Skeletal muscle cell (primary cell): ENCODE results near the gene ZDHHC8.

Source experiments
- DNase-seq: peaks from one replicate; pipeline ENCODE4 v3.0.0-alpha.2; 2010; ENCODE audit warnings: low read depth
- H3K4me3 ChIP-seq: 2 replicates; pipeline ENCODE4 v1.5.1; 2011; ENCODE audit warnings: low read depth, mild to moderate bottlenecking, control low read depth, low read length, moderate library complexity

Gene ZDHHC8

GRCh38 chr22:20172141-20172613 is 40.6 kb downstream of the ZDHHC8 start:
- no peak for DNase-seq
- H3K4me3 ChIP-seq, result no peak overlapping the region

DNA sequence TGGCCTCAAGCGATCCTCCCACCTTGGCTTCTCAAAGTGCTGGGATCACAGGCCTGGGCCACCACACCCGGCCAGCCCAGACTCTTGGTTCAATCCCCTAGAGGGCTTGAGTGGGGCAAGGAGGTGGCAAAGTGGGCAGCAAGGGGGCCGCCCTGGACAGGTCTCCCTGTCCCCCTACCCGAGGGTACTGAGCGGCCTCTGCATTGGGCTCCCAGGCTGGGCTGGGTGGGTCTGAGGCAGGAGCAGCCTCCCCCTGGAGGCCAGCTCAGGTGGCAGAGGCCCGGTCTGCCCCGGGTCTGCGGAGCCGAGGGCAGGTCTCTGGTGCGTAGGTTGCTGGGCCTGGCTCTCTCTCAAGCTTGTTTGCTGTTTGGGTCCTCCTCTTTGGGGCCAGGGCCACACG is 41.6 kb downstream of the ZDHHC8 start:
- H3K4me3 ChIP-seq, result no peak overlapping the region
- no peak for DNase-seq

GRCh38 chr22:20173772-20174171 is 42.2 kb downstream of the ZDHHC8 start:
- H3K4me3 ChIP-seq, result no peak overlapping the region
- DNase-seq, result no peak

DNA sequence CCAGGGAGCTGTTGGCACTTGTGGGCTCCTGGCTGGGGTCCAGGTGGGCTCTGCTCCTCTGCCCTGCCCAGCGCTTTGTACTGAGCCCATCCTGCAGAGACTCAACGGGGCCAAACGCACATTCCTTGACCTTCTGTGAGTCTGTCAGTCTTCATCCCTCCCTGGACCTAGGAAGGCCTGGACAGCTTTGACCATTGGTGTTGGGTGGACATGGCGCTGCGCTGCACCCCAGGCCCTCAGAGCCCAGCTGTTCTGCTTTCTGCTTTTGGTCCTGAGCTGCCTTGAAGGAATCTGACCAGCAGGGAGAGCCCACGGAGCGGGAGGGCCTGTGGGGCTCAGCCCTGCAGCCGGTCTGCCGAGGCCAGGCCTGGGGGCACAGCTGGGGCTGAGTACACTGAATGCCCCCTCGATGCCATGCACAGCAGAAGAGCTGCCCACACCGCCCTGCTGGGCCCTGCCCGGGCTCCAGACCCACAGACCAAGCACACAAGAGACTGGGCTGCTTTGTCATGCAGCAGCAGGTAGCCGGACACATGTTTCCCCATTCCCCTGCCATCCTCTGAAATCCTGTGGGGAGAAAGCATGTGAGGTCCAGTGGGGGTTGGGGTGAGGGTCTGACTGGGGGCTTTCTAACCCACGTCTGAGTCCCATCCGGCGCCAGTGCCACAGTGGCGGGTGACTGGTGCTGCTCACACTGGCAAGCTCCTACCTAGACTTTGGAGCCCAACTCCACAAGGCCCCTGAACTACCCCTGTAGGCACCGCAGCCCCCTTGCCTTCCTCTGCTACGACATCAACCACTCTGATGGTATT is 43.4 kb downstream of the ZDHHC8 start:
- DNase-seq, result no peak

GRCh38 chr22:20175597-20175900 is 43.9 kb downstream of the ZDHHC8 start:
- no peak for DNase-seq
- no peak overlapping the region for H3K4me3 ChIP-seq

More for the DNA sequence above, 43.4 kb downstream of the ZDHHC8 start:
- H3K4me3 ChIP-seq, result no peak overlapping the region

GRCh38 chr22:20176421-20177085 is 44.9 kb downstream of the ZDHHC8 start:
- DNase-seq, result no peak
- no peak overlapping the region for H3K4me3 ChIP-seq

- DNase-seq, result no peak
- H3K4me3 ChIP-seq, result no peak overlapping the region
Measured at GRCh38 chr22:20177217-20177911, 45.8 kb downstream of the ZDHHC8 start.

GRCh38 chr22:20178075-20178914 is 46.7 kb downstream of the ZDHHC8 start:
- DNase-seq, result no peak
- no peak overlapping the region for H3K4me3 ChIP-seq

DNA sequence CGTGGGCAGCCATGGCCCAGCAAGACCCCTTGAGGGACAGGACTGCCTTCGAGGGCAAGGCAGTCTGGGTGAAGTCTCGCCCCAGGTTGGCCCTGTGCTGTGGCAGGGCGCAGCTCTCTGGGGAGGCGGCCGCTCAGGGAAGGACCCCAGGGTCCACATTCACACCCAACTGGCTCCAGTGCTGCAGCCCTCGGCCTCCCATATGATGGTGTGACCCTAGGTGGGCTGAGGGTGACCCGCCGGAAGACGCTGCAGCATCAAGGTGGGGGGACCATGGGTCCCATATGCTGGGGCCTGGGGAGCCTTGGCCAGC is 47.3 kb downstream of the ZDHHC8 start:
- no peak overlapping the region for H3K4me3 ChIP-seq
- DNase-seq, result no peak

- no peak for DNase-seq
- no peak overlapping the region for H3K4me3 ChIP-seq
Measured at GRCh38 chr22:20179455-20180244, 48.0 kb downstream of the ZDHHC8 start.

GRCh38 chr22:20180245-20180630 is 48.6 kb downstream of the ZDHHC8 start:
- no peak for DNase-seq
- H3K4me3 ChIP-seq, result no peak overlapping the region

GRCh38 chr22:20180640-20181039 is 49.0 kb downstream of the ZDHHC8 start:
- DNase-seq, result no peak
- H3K4me3 ChIP-seq, result no peak overlapping the region

DNA sequence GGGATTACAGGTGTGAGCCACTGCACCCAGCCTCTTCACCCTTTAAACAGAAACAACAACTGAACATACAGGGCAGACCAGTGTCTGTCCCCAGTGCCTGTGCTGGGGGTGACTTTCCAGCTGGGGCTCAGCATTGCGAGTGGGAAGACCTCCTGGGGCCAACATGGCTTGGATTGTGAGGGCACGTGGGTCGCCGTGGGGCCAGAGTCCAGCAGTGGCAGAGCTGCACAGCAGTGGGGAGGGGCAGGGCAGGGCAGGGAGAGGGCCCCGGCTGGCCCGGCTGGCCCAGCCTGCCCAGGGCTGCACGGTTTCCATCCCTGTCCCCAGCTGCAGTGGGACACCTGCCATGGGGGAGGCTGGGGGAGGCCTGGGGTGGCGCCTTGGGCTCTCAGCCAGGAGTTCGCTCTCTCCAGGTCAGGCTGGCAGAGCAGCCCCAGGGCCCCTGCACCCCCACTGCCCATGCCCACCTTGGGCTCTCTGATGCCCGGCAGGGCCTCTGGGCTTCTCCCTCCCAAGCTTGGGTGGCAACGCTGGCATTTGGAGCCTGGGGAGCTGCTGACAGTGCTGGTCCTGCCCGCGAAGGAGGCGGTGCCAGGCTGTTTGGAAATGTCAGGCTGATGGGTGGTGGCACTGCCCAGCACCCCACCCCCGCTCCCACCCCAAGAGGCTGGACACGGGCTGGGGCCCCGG is 49.7 kb downstream of the ZDHHC8 start:
- no peak for DNase-seq
- no peak overlapping the region for H3K4me3 ChIP-seq

GRCh38 chr22:20181884-20182236 is 50.3 kb downstream of the ZDHHC8 start:
- no peak for DNase-seq
- no peak overlapping the region for H3K4me3 ChIP-seq

DNA sequence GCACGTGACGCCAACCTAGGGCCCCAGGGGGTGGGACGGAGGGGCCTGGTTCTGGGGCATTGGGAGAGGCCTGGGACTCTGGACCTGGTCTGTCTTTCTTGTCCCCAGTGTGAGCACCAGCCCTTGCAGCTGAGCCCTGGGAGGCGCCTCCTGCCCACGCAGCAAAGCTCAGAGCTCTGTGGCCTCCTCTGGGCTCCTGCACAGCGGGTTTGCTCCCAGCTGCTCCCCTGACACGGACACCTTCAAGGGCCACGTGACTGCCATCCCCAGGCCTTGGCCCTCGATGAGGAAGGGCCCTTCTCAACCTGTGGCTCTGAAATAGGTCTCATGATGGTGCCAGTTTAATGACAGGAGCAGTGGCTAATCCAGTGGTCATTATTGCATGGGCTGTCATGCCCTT is 50.8 kb downstream of the ZDHHC8 start:
- no peak overlapping the region for H3K4me3 ChIP-seq
- DNase-seq, result no peak

DNA sequence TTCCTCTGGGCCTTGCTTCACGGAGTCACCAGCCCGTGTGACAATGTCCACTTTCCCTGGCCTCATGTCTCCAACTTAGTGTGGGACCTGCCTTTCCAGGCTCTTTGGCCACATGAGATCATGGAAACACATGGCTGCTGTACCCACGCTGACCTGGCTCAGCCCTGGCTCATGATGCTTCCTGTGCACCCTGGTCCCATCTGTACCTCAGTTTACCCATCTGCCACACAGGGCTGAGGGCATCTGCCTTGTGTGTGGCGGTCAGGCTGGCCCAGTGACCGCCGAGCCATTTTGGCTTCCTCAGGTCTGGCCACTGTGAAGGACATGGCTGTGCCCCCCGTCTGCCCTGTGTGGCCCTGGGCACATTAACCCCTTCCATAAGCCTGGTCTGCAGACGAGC is 51.5 kb downstream of the ZDHHC8 start:
- no peak overlapping the region for H3K4me3 ChIP-seq
- DNase-seq, result no peak

DNA sequence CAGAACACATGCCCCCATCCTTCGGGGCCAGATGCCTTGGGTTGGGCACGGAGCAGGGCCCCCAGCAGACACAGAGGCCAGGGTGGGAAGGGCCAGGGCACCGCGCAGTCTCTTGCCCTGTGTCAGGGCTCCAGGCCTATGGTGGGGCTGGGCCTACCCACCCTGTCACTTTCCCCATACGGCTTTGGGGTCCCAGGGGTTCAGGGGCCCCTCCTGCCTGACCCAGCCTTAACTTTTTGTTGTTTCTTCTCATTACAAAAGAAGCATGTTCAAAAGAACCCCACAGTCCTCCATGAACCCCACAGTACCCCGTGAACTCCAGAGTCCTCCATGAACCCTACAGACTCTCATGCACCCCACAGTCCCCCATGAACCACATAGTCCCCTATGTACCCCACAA is 52.2 kb downstream of the ZDHHC8 start:
- no peak for DNase-seq
- no peak overlapping the region for H3K4me3 ChIP-seq

DNA sequence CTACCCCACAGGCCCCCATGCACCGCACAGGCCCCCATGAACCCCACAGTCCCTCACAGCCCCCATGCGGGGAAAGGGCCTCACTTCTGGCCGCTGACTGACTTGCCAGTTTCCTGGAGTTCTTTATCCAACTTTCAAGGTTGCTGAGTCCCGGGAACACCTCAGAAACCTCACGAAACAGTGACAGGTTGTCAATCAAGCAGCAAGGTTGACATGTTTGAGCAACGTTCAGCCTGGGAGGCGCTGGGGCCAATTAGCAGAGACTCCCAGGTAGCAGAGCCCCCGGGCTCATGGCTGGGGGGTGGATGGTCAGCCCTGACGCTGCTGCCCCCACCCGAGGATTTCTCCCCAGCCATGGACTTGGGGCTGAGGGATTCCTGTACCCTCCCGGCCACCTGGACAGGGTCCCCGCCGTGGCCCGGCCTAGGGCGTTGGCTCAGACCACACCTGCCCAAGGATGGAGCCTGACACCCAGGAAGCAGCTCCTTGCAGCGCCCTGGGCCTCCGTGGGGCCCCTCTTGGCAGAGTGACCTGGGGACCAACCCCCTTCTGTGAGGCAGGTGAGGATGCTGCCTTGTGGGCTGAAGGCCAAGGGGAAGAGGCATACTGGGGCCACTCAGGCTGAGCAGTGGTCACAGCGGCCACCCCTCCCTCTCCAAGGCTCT is 53.0 kb downstream of the ZDHHC8 start:
- DNase-seq, result no peak
- no peak overlapping the region for H3K4me3 ChIP-seq
